Fibroblast of skin of abdomen (primary cell): Measurements from ENCODE around the gene GSTO1. TPM values are rescaled to one million over a fixed set of nuclear protein-coding genes. Genes with fewer than 3 reads are reported as not detected.
"Not testable (repeated sequence)": the region's sequence is repeated elsewhere in the genome, so short reads cannot be mapped to it uniquely, and the experiment has no call there.

ENCODE experiments used
- DNase-seq: peaks from one replicate; pipeline ENCODE4 v3.0.0-alpha.2; 2013
- polyA plus RNA-seq, 2 experiments: library from polyadenylated mRNA; unstranded; fragments of 120-200 nt; gene quantifications; one replicate each; pipeline ENCODE4 v1.2.1, GENCODE V29; 2013; ENCODE audit not compliant: insufficient read length in 2 of 2

GSTO1 gene
- polyA plus RNA-seq (2013, experiment 1 of 2; ENCODE audit: insufficient read length): 145 TPM
- 145 TPM for polyA plus RNA-seq (2013, experiment 2 of 2; ENCODE audit: insufficient read length)

- DNase-seq: peak; percentile 72
These were observed at the start of gene GSTO1 for GRCh38 chr10:104254493-104255310. GSTO1 (plus strand) TSS chr10:104254892; CDS start chr10:104254929, 37 bp downstream.

GRCh38 chr10:104208730-104209129 lies 46.0 kb upstream of the GSTO1 start:
- no peak for DNase-seq

GRCh38 chr10:104209575-104210198 lies 45.0 kb upstream of the GSTO1 start:
- DNase-seq: peak; percentile 28

GRCh38 chr10:104216631-104217030 lies 38.1 kb upstream of the GSTO1 start:
- no peak for DNase-seq

- no peak for DNase-seq
These were observed 35.9 kb upstream of the GSTO1 start for GRCh38 chr10:104218751-104219150.

GRCh38 chr10:104220522-104220921 lies 34.2 kb upstream of the GSTO1 start:
- DNase-seq: no peak

- no peak for DNase-seq
These were observed 31.4 kb upstream of the GSTO1 start for GRCh38 chr10:104223304-104223703.

GRCh38 chr10:104230490-104230889 lies 24.2 kb upstream of the GSTO1 start:
- no peak for DNase-seq

GRCh38 chr10:104231784-104232612 lies 22.7 kb upstream of the GSTO1 start, which contains the start of gene CFAP43:
CFAP43 (minus strand) TSS chr10:104232364; CDS start chr10:104232246, 118 bp downstream.
- DNase-seq: peak; percentile 94

GRCh38 chr10:104232613-104233102 lies 22.0 kb upstream of the GSTO1 start:
- no peak for DNase-seq

- DNase-seq: no peak
These were observed 20.9 kb upstream of the GSTO1 start for GRCh38 chr10:104233817-104234216.

GRCh38 chr10:104234934-104235333 lies 19.8 kb upstream of the GSTO1 start:
- DNase-seq: no peak

- no peak for DNase-seq
These were observed 18.9 kb upstream of the GSTO1 start for GRCh38 chr10:104235801-104236200.

- no peak for DNase-seq
These were observed 14.6 kb upstream of the GSTO1 start for GRCh38 chr10:104240078-104240477.

- DNase-seq: no peak
These were observed 12.1 kb upstream of the GSTO1 start for GRCh38 chr10:104242545-104242944.

GRCh38 chr10:104243009-104243408 lies 11.7 kb upstream of the GSTO1 start:
- not testable (repeated sequence) for DNase-seq

GRCh38 chr10:104243512-104243911 lies 11.2 kb upstream of the GSTO1 start:
- no peak for DNase-seq

- DNase-seq: no peak
These were observed 9.5 kb upstream of the GSTO1 start for GRCh38 chr10:104245066-104245632.

GRCh38 chr10:104246976-104247375 lies 7.7 kb upstream of the GSTO1 start:
- peak; percentile 14 for DNase-seq

GRCh38 chr10:104247513-104248146 lies 7.1 kb upstream of the GSTO1 start:
- no peak for DNase-seq

- DNase-seq: not testable (repeated sequence)
These were observed 5.8 kb upstream of the GSTO1 start for GRCh38 chr10:104248931-104249330.

GRCh38 chr10:104250371-104250770 lies 4.3 kb upstream of the GSTO1 start:
- no peak for DNase-seq
